A549 treated with Mapracorat at 1 μM for 4 hours (cell line): ENCODE results near the gene OAT. TPM values are rescaled to one million over a fixed set of nuclear protein-coding genes. Genes with fewer than 3 reads are reported as not detected.

Experiments
- total RNA-seq: library from RNA; stranded (reverse); fragments of 200-300 nt; extraction: Qiagen RNA extraction; gene quantifications from 5 replicates; pipeline ENCODE4 v1.2.3, GENCODE V29; 2022

OAT gene
- 66.5 to 94.8 TPM (median 73.7 TPM) in 5 replicates for total RNA-seq

DNA sequence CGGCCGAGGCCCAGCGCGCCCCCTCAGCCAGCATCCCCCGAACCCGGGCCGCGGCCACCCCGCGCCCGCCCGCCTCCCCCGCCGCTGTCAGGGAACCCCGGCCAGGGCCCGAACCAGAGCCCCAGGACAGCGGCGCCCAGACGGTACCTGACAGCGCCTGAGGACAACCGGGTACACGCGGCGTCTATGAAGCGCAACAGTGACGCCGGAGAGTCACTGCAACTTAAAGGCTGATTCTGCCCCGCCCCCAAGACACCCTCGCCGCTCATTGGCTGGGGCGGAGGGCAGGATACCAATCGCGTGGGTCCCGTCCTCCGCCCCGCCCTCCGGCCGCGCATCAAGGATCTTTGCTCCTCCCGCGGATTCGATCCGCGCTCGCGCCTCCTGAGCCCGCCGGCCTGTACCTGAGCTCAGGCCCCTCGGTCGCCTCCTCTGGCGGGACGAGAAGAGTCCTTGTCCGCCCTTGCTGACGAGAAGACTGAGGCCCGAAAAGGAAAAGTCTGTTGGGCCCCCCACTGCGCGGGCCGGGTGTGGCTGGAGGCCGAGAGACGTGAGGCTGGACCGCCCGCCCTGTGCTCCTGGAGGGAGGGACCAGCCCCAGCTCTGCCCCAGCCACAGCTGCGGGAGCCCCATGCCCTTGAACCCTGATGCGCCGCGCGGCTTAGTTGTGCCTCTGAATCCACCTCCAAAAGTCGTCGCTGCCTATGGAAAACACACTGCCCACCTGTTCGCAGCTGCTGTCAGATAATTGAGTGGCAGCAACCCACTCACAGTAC, at the start of gene OAT:
Gene OAT, minus strand, starts transcription at position 198 of the 776 bp plus-strand sequence. CDS start 6,752 bp downstream, outside the sequence.

DNA sequence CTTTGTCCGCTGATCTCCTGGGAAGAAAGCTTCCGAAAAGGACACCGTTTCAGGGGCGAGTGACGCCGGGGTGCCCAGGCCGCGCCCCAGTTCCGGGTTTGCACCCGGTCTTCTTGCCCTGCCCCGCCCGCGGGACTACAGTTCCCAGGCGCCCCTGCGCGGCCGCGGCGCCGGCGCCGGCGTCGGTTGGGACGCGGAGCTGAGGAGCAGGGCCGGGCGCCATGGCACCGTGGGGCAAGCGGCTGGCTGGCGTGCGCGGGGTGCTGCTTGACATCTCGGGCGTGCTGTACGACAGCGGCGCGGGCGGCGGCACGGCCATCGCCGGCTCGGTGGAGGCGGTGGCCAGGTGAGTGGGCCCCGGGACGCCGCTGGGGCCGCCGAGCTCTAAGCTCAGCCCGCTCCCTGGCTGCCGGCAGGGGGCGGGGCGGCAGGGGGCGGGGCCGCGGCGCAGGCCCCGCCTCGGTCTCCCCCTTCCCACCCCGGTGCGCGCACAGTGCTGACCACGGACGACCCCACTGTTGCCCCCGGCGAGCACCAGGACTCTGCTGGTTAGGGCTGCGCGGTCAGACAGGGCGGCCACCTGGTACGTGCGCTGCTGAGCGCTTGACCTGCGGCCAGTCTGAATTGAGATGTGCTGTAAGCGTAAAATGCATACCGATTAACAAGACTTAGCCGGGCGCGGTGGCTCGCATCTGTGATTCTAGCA, 43.1 kb upstream of the OAT start, which contains the start of gene LHPP:
Gene LHPP, plus strand, starts transcription at position 182 of the 706 bp plus-strand sequence. Its CDS starts 40 bp downstream, at position 222.

DNA sequence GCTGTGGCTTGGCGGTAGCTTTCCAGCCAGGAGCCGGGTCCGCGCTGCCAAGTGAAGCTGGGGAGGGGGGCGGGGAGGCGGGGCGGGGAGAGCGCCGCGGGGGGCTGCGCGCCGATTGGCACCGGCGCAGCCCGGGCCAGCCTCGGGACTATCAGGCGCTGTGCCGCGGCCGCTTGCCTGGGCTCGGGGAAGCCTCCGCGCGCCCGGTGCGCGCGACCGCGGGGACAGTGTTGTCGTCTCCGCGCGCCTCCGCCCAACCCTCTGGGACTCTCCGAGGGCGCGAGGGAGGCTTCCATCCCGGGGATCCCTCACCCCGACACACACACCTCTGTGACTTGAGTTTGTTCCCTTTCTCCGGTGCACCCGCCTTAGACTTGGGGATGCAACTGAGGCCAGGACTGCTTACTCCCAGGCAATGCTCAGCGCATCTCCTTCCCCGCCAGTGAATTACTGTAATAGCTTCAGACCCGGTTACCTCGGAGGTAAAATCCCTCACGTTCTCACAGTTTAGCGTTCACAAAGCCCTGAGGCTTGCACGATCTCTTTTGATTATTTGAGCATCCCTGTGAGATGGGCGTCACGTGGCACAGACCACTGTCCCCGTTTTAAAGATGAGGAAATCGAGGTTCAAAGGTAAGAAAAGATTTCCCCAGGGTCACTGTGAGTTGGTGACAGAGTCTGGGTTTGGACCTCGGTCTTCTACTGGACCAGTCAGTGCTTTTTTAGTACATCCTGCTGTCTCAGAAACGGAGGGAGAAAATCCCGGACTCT, 31.5 kb upstream of the OAT start, which contains the start of gene NKX1-2:
Gene NKX1-2, minus strand, starts transcription at position 24 of the 771 bp plus-strand sequence. CDS start 92 bp downstream, outside the sequence.

Other genes starting within 250 kb of the OAT start
- gene NKX1-2, start 31.1 kb upstream of the OAT start, total RNA-seq, result 0.04 to 0.06 TPM in 2 of 5 replicates, not detected in the others
- 10.5 to 14.8 TPM (median 11.1 TPM) in 5 replicates for gene LHPP, start 42.9 kb upstream of the OAT start, total RNA-seq